ENCODE results near the gene SPNS2.

SPNS2 gene

GRCh38 chr17:4539025-4539424 is 40.3 kb downstream of the SPNS2 start:
- DNase-seq: no peak

GRCh38 chr17:4539576-4540223 is 41.0 kb downstream of the SPNS2 start:
- DNase-seq: no peak

- DNase-seq: no peak
These were observed 41.6 kb downstream of the SPNS2 start for GRCh38 chr17:4540224-4540651.

GRCh38 chr17:4540687-4541327 is 42.1 kb downstream of the SPNS2 start:
- no peak for DNase-seq

GRCh38 chr17:4541328-4542002 is 42.8 kb downstream of the SPNS2 start:
- no peak for DNase-seq

- DNase-seq: no peak
These were observed 43.5 kb downstream of the SPNS2 start for GRCh38 chr17:4542003-4542725.

GRCh38 chr17:4542726-4543191 is 44.1 kb downstream of the SPNS2 start:
- no peak for DNase-seq

- no peak for DNase-seq
These were observed 44.9 kb downstream of the SPNS2 start for GRCh38 chr17:4543557-4544026.

- DNase-seq: no peak
These were observed 45.7 kb downstream of the SPNS2 start for GRCh38 chr17:4544135-4544950.

GRCh38 chr17:4544951-4545216 is 46.2 kb downstream of the SPNS2 start:
- no peak for DNase-seq

- DNase-seq: no peak
These were observed 46.7 kb downstream of the SPNS2 start for GRCh38 chr17:4545217-4545951.

- no peak for DNase-seq
These were observed 48.6 kb downstream of the SPNS2 start for GRCh38 chr17:4547118-4547906.

- DNase-seq: no peak
These were observed 49.4 kb downstream of the SPNS2 start for GRCh38 chr17:4548061-4548461.

- no peak for DNase-seq
These were observed 50.2 kb downstream of the SPNS2 start for GRCh38 chr17:4548721-4549531.

- no peak for DNase-seq
These were observed 51.3 kb downstream of the SPNS2 start for GRCh38 chr17:4549781-4550533.

GRCh38 chr17:4550534-4551039 is 51.9 kb downstream of the SPNS2 start:
- DNase-seq: no peak

- DNase-seq: no peak
These were observed 52.5 kb downstream of the SPNS2 start for GRCh38 chr17:4551141-4551540.

GRCh38 chr17:4551796-4552525 is 53.3 kb downstream of the SPNS2 start:
- no peak for DNase-seq
